ENCODE measurements around the gene CRABP2.

The CRABP2 gene

DNA sequence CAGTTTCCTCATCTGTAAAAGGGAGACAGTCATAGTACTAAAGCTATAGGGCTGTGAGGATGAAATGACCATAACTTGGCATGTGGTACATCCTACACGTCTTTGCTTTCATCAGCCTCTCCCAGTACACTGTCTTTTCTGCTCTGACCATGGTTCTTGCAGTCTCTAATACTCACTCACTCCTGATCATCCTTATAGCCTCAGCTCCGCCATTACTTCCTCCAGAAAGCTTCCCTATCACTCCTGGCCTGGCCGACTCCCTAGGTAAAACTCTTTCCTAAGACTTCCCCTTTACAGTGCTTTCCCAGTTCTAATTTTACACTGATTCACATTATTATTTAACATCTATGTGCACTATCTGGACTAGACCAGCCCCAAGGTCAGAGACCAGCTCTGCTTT, 40.5 kb upstream of the CRABP2 start:
- TF ChIP-seq SUZ12 (IDR thresholded peaks at IDR 0.05; ENCODE audit: extremely low read depth, insufficient read depth, insufficient read length) (no peak), ZNF274 (IDR thresholded peaks at IDR 0.05; ENCODE audit: low read depth, low read length) (no peak), YY1 (IDR thresholded peaks at IDR 0.05; ENCODE audit: insufficient read depth, insufficient read length) (no peak)
- Histone ChIP-seq H3K27me3 (ENCODE audit: insufficient read depth, insufficient read length) (no peaks in the 10 kb centered on the region), H3K4me3 (ENCODE audit: insufficient read length, low read depth) (peak overlapping the region; percentile 16), H3K36me3 (ENCODE audit: insufficient read depth, insufficient read length, low read length) (peaks cover 68% of the 10 kb centered on the region), H3K9me3 (ENCODE audit: insufficient read depth, low read length) (no peaks in the 10 kb centered on the region), H3K9ac (ENCODE audit: insufficient read length, low read depth) (peak overlapping the region; percentile 71), H3K4me1 (ENCODE audit: insufficient read depth, insufficient read length) (peaks cover 42% of the 10 kb centered on the region)
- DNase-seq (ENCODE audit: low read depth, low spot score): no peak

GRCh38 chr1:156744786-156745419, 39.5 kb upstream of the CRABP2 start:
- Histone ChIP-seq H3K9me3 (ENCODE audit: insufficient read depth, low read length) (no peaks in the 10 kb centered on the region), H3K9ac (ENCODE audit: insufficient read length, low read depth) (peak overlapping the region; percentile 26), H3K36me3 (ENCODE audit: insufficient read depth, insufficient read length, low read length) (peaks cover 64% of the 10 kb centered on the region), H3K4me1 (ENCODE audit: insufficient read depth, insufficient read length) (peaks cover 40% of the 10 kb centered on the region), H3K4me3 (ENCODE audit: insufficient read length, low read depth) (no peak overlapping the region), H3K27me3 (ENCODE audit: insufficient read depth, insufficient read length) (no peaks in the 10 kb centered on the region)
- TF ChIP-seq YY1 (IDR thresholded peaks at IDR 0.05; ENCODE audit: insufficient read depth, insufficient read length): no peak
- TF ChIP-seq ZNF274 (IDR thresholded peaks at IDR 0.05; ENCODE audit: low read depth, low read length): no peak
- TF ChIP-seq SUZ12 (IDR thresholded peaks at IDR 0.05; ENCODE audit: extremely low read depth, insufficient read depth, insufficient read length): no peak
- DNase-seq (ENCODE audit: low read depth, low spot score): no peak

GRCh38 chr1:156744344-156744743, 39.0 kb upstream of the CRABP2 start:
- TF ChIP-seq YY1 (IDR thresholded peaks at IDR 0.05; ENCODE audit: insufficient read depth, insufficient read length): no peak
- TF ChIP-seq SUZ12 (IDR thresholded peaks at IDR 0.05; ENCODE audit: extremely low read depth, insufficient read depth, insufficient read length): no peak
- no peak for TF ChIP-seq ZNF274 (IDR thresholded peaks at IDR 0.05; ENCODE audit: low read depth, low read length)
- Histone ChIP-seq H3K36me3 (ENCODE audit: insufficient read depth, insufficient read length, low read length) (peaks cover 58% of the 10 kb centered on the region), H3K9ac (ENCODE audit: insufficient read length, low read depth) (peak overlapping the region; percentile 26), H3K4me3 (ENCODE audit: insufficient read length, low read depth) (no peak overlapping the region), H3K4me1 (ENCODE audit: insufficient read depth, insufficient read length) (peaks cover 35% of the 10 kb centered on the region), H3K9me3 (ENCODE audit: insufficient read depth, low read length) (no peaks in the 10 kb centered on the region), H3K27me3 (ENCODE audit: insufficient read depth, insufficient read length) (no peaks in the 10 kb centered on the region)
- DNase-seq (ENCODE audit: low read depth, low spot score): no peak

- TF ChIP-seq ZNF274 (IDR thresholded peaks at IDR 0.05; ENCODE audit: low read depth, low read length) (no peak), YY1 (IDR thresholded peaks at IDR 0.05; ENCODE audit: insufficient read depth, insufficient read length) (no peak), SUZ12 (IDR thresholded peaks at IDR 0.05; ENCODE audit: extremely low read depth, insufficient read depth, insufficient read length) (no peak)
- Histone ChIP-seq H3K36me3 (ENCODE audit: insufficient read depth, insufficient read length, low read length) (peaks cover 58% of the 10 kb centered on the region), H3K4me1 (ENCODE audit: insufficient read depth, insufficient read length) (peaks cover 28% of the 10 kb centered on the region), H3K9ac (ENCODE audit: insufficient read length, low read depth) (no peak overlapping the region), H3K9me3 (ENCODE audit: insufficient read depth, low read length) (no peaks in the 10 kb centered on the region), H3K27me3 (ENCODE audit: insufficient read depth, insufficient read length) (no peaks in the 10 kb centered on the region), H3K4me3 (ENCODE audit: insufficient read length, low read depth) (no peak overlapping the region)
- no peak for DNase-seq (ENCODE audit: low read depth, low spot score)
These were observed 38.3 kb upstream of the CRABP2 start for GRCh38 chr1:156743367-156744302.

- no peak for DNase-seq (ENCODE audit: low read depth, low spot score)
- H3K36me3 ChIP-seq (ENCODE audit: insufficient read depth, insufficient read length, low read length): peaks cover 60% of the 10 kb centered on the region
- H3K4me1 ChIP-seq (ENCODE audit: insufficient read depth, insufficient read length): peaks cover 19% of the 10 kb centered on the region
- no peak overlapping the region for H3K4me3 ChIP-seq (ENCODE audit: insufficient read length, low read depth)
- no peak for TF ChIP-seq SUZ12 (IDR thresholded peaks at IDR 0.05; ENCODE audit: extremely low read depth, insufficient read depth, insufficient read length)
- H3K9ac ChIP-seq (ENCODE audit: insufficient read length, low read depth): no peak overlapping the region
- H3K9me3 ChIP-seq (ENCODE audit: insufficient read depth, low read length): no peaks in the 10 kb centered on the region
- no peaks in the 10 kb centered on the region for H3K27me3 ChIP-seq (ENCODE audit: insufficient read depth, insufficient read length)
These were observed 37.4 kb upstream of the CRABP2 start for GRCh38 chr1:156742801-156743200.

DNA sequence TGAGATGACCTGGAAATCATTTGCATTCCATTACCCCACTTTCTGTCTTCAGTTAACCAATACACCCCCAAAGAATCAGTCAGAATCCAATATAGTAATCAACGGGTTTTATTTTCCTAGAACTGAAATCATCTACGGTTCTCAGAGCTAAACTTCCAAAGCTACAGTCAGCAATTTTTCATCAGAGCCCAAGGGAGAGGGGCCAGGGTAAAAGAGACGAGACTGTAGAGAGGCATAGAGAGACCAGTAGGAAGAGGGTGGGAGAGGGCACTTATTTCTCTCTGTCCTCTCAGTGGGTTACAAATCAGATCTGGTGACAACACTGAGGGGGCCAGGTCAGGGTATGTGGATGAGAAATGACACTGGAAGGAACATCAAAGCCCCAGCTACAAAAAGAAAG, 36.6 kb upstream of the CRABP2 start:
- no peak overlapping the region for H3K9ac ChIP-seq (ENCODE audit: insufficient read length, low read depth)
- DNase-seq (ENCODE audit: low read depth, low spot score): no peak
- peaks cover 68% of the 10 kb centered on the region for H3K36me3 ChIP-seq (ENCODE audit: insufficient read depth, insufficient read length, low read length)
- no peak for TF ChIP-seq SUZ12 (IDR thresholded peaks at IDR 0.05; ENCODE audit: extremely low read depth, insufficient read depth, insufficient read length)
- TF ChIP-seq ZNF274 (IDR thresholded peaks at IDR 0.05; ENCODE audit: low read depth, low read length): no peak
- no peak for TF ChIP-seq YY1 (IDR thresholded peaks at IDR 0.05; ENCODE audit: insufficient read depth, insufficient read length)
- H3K27me3 ChIP-seq (ENCODE audit: insufficient read depth, insufficient read length): no peaks in the 10 kb centered on the region
- H3K4me1 ChIP-seq (ENCODE audit: insufficient read depth, insufficient read length): peaks cover 16% of the 10 kb centered on the region
- no peak overlapping the region for H3K4me3 ChIP-seq (ENCODE audit: insufficient read length, low read depth)
- no peaks in the 10 kb centered on the region for H3K9me3 ChIP-seq (ENCODE audit: insufficient read depth, low read length)

DNA sequence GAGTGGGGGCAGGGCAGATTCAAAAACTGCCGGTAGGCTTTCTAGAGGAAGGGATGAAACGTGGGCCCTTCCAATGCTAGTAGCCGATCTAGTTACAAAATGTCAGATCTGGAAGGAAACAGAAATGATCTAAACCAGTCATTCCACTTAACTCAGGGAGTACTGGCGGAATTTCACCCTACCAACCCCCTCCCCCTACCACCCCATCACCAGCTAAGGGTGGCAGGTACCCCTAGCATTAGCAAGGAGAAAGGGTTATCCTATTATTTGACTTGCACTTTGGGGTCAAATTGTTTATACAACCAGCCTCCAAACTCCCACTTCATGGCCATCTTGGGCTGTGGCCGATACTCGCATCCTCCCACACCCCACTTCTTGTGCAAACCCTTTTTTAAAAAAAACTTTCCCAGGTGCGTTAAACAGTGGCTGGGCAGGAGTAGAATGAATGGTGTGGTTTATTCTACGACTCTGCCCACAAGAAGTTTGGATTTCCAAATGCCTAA, 36.1 kb upstream of the CRABP2 start:
- Histone ChIP-seq H3K4me3 (ENCODE audit: insufficient read length, low read depth) (peak overlapping the region; percentile 2), H3K4me1 (ENCODE audit: insufficient read depth, insufficient read length) (peaks cover 16% of the 10 kb centered on the region), H3K9ac (ENCODE audit: insufficient read length, low read depth) (peak overlapping the region; percentile 13), H3K36me3 (ENCODE audit: insufficient read depth, insufficient read length, low read length) (peaks cover 73% of the 10 kb centered on the region), H3K9me3 (ENCODE audit: insufficient read depth, low read length) (no peaks in the 10 kb centered on the region), H3K27me3 (ENCODE audit: insufficient read depth, insufficient read length) (no peaks in the 10 kb centered on the region)
- TF ChIP-seq ZNF274 (IDR thresholded peaks at IDR 0.05; ENCODE audit: low read depth, low read length) (no peak), SUZ12 (IDR thresholded peaks at IDR 0.05; ENCODE audit: extremely low read depth, insufficient read depth, insufficient read length) (no peak), YY1 (IDR thresholded peaks at IDR 0.05; ENCODE audit: insufficient read depth, insufficient read length) (no peak)
- DNase-seq (ENCODE audit: low read depth, low spot score): no peak

All from NT2/D1 (cell line).